Thoracic aorta (tissue), 2 donors: ENCODE measurements around the gene SOWAHC. TPM values are rescaled to one million over a fixed set of nuclear protein-coding genes. Genes with fewer than 3 reads are reported as not detected.

ENCODE experiments used
- ATAC-seq: fragments of 150-250 bp; one replicate; pipeline ENCODE4 v1.8.0; 2017; ENCODE audit warnings: low read depth; ENCODE audit not compliant: insufficient number of reproducible peaks, low FRiP score
- DNase-seq: peaks from one replicate; pipeline ENCODE4 v3.0.0-alpha.2; 2020; ENCODE audit warnings: low spot score
- H3K27ac ChIP-seq, 2 donors: fragments of 200-600 bp; sonication (generic); 1 replicate in 1 of 2; 2 replicates in 1 of 2; pipeline ENCODE4 v1.5.1; 2016; ENCODE audit warnings: mild to moderate bottlenecking in 2 of 2, moderate library complexity in 2 of 2
- H3K27me3 ChIP-seq: fragments of 200-600 bp; sonication (generic); replicated peaks from 2 replicates; pipeline ENCODE4 v1.6.0; 2016; ENCODE audit warnings: mild to moderate bottlenecking; ENCODE audit not compliant: insufficient read depth
- H3K36me3 ChIP-seq: fragments of 200-600 bp; sonication (generic); one replicate; pipeline ENCODE4 v1.5.1; 2016
- H3K4me1 ChIP-seq, 2 donors: fragments of 200-600 bp; sonication (generic); 1 replicate in 1 of 2; 2 replicates in 1 of 2; pipeline versions ENCODE4 v1.5.1 to v1.6.0; 2016; ENCODE audit warnings: low read depth in 2 of 2, mild to moderate bottlenecking in 1 of 2; ENCODE audit not compliant: control insufficient read depth in 1 of 2
- H3K4me3 ChIP-seq: fragments of 200-600 bp; sonication (generic); 2 replicates; pipeline ENCODE4 v1.5.1; 2016; ENCODE audit warnings: mild to moderate bottlenecking
- H3K9me3 ChIP-seq: fragments of 200-600 bp; sonication (generic); 2 replicates; pipeline ENCODE4 v1.5.1; 2016
- total RNA-seq, 2 donors: library from RNA; depleted of rRNA; stranded (reverse); fragments of >200 nt; gene quantifications; one replicate each; pipeline versions ENCODE4 v1.1.0 to v1.2.3, GENCODE V29; 2016
- TF ChIP-seq, protein P1 (sequence below): fragments of 200-600 bp; sonication (generic); IDR thresholded peaks from one replicate; pipeline ENCODE4 v1.5.1; 2019; ENCODE audit warnings: antibody characterized with exemption

The SOWAHC gene
- total RNA-seq, 2 donors from 2014 or later, result 19.4 to 29.4 TPM

DNA sequence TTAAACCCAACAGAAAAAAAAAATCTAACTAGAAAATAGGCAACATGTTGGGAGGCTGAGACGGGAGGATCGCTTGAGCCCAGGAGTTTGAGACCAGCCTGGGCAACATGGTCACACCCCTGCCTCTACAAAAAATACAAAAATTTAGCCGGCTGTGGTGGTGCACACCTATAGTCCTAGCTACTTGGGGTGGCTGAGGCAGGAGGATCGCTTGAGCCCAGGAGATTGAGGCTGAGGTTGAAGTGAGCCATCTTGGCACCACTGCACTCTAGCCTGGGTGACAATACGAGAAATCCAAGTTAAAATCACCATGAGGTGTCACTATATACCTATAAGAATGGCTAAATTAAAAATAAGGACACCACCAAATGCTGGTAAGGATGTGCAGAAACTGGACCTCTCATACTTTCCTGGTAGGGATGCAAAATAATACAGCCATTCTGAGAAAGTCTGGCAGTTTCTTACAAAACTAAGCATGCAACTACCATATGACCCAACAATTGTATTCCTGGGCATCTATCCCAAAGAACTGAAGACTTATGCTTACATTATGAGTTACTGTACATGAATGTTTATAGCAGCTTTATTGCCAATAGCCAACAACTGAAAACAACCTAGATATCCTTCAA lies 2.6 kb upstream of the SOWAHC start:
- H3K4me1 ChIP-seq, result peaks cover 27 to 74% of the 10 kb centered on the region in 2 donors
- no peak for DNase-seq
- H3K9me3 ChIP-seq, result no peaks in the 10 kb centered on the region
- no peaks in the 10 kb centered on the region for H3K27me3 ChIP-seq
- ATAC-seq, result no peak
- H3K27ac ChIP-seq, result peak overlapping the region in 1 of 2 donors; percentile 91
- TF ChIP-seq, protein P1, sequence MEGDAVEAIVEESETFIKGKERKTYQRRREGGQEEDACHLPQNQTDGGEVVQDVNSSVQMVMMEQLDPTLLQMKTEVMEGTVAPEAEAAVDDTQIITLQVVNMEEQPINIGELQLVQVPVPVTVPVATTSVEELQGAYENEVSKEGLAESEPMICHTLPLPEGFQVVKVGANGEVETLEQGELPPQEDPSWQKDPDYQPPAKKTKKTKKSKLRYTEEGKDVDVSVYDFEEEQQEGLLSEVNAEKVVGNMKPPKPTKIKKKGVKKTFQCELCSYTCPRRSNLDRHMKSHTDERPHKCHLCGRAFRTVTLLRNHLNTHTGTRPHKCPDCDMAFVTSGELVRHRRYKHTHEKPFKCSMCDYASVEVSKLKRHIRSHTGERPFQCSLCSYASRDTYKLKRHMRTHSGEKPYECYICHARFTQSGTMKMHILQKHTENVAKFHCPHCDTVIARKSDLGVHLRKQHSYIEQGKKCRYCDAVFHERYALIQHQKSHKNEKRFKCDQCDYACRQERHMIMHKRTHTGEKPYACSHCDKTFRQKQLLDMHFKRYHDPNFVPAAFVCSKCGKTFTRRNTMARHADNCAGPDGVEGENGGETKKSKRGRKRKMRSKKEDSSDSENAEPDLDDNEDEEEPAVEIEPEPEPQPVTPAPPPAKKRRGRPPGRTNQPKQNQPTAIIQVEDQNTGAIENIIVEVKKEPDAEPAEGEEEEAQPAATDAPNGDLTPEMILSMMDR, result no peak
- H3K36me3 ChIP-seq, result no peaks in the 10 kb centered on the region
- H3K4me3 ChIP-seq, result peak overlapping the region; percentile 78

DNA sequence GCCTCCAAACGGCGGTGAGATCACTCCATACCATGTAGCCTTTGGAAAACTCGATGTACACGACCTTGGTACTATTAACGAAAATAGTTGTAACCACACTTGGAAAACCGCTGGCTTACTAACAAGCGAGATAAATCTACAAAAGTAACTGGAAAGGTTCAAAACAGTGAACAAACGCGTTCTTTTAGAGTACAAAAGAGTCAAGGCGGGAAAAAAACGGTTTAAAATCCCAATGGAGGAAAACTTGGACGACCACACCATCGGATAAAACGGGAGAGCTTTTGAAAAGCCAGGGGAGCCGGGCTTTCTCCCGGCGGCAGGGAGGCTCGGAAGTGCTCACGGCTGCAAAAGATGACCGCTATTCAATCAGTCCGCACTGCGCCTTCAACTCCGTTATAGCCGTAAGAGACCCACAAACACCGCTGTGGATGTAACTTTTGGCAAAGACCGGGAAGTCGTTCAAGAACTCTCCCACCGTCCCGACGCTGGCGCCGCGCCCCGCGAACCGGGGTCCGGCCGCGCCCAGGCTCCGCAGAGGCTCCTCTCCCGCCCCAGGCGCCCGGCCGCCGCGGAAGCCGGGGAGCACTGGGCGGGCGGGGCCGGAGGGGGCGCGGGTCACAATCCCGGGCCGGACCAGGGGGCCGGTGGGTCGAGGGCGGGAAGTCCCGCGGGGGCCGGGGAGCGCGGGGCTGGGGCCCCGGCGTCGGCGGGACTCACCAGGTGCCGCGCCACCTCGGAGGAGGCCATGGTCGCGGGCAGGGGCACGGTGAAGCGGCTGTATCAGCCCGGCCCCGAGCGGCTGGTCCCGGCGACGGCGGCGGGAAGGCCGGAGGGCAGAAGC lies 863 bp upstream of the SOWAHC start:
- ATAC-seq, result peak; percentile 26

DNA sequence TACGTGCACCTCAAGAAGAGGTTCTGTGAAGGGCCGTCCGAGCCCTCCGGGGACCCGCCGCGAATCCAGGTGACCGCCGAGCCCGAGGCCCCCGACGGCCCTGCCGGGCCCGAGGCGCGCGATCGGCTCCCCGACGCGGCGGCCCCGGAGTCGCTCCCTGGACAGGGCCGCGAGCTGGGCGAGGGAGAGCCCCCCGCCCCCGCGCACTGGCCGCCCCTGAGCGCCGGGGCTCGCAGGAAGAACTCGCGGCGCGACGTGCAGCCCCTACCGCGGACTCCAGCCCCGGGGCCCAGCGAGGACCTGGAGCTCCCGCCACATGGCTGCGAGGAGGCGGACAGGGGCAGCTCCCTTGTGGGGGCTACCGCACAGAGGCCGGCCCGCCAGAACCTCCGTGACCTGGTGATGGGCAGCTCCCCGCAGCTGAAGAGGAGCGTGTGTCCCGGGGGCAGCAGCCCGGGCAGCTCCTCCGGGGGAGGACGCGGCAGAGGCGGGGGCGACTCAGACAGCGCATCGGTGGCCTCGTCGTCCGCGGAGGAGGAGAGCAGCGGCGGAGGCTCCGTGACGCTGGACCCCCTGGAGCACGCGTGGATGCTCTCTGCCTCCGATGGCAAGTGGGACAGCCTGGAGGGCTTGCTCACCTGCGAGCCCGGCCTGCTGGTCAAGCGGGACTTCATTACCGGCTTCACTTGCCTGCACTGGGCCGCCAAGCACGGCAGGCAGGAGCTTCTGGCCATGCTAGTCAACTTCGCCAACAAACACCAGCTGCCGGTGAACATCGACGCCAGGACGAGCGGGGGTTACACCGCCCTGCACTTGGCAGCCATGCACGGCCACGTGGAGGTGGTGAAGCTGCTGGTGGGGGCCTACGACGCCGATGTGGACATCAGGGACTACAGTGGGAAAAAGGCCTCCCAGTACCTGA lies 812 bp downstream of the SOWAHC start:
- Histone ChIP-seq H3K27me3 (no peaks in the 10 kb centered on the region), H3K36me3 (no peaks in the 10 kb centered on the region), H3K4me1 (peaks cover 10 to 51% of the 10 kb centered on the region in 2 donors), H3K9me3 (no peaks in the 10 kb centered on the region), H3K4me3 (peak overlapping the region; percentile 78), H3K27ac (peak overlapping the region; percentile 83 to 91)
- ATAC-seq (no peak), DNase-seq (no peak)
- TF ChIP-seq, protein P1, result no peak

More for the DNA sequence above, 863 bp upstream of the SOWAHC start:
- Histone ChIP-seq H3K27me3 (no peaks in the 10 kb centered on the region), H3K27ac (peak overlapping the region; percentile 91 to 97), H3K4me1 (peaks cover 16 to 68% of the 10 kb centered on the region in 2 donors), H3K4me3 (peak overlapping the region; percentile 78), H3K9me3 (no peaks in the 10 kb centered on the region), H3K36me3 (no peaks in the 10 kb centered on the region)
- DNase-seq, result no peak
- TF ChIP-seq, protein P1, result no peak

DNA sequence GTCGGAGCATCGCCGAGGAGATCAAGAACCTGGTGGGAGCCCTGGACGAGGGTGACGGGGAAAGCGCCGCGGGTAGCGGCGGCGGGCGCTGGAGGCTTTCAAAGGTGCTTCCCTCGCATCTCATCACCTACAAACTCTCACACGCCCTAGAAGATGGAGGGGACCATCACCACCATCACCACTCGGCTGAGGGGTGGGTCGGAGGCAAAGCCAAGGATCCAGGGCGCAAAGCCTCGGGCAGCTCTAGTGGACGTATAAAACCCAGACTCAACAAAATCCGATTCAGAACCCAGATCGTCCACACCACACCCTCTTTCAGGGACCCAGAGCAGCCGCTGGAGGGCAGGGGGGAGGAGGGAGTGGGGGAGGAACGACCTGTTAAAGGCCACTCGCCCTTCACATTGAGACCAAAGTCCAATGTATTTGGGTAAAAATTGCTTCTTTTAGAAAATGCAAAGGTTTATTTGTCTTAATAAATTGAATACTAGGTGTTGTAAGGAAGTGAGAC lies 1.5 kb downstream of the SOWAHC start:
- DNase-seq (no peak), ATAC-seq (no peak)
- Histone ChIP-seq H3K36me3 (no peaks in the 10 kb centered on the region), H3K9me3 (no peaks in the 10 kb centered on the region), H3K4me3 (peak overlapping the region; percentile 78), H3K27ac (peak overlapping the region in 1 of 2 donors; percentile 5), H3K27me3 (no peaks in the 10 kb centered on the region), H3K4me1 (peaks cover 10 to 44% of the 10 kb centered on the region in 2 donors)
- TF ChIP-seq, protein P1, result no peak
